Measurements from ENCODE around the gene MICU2.

Gene MICU2

DNA sequence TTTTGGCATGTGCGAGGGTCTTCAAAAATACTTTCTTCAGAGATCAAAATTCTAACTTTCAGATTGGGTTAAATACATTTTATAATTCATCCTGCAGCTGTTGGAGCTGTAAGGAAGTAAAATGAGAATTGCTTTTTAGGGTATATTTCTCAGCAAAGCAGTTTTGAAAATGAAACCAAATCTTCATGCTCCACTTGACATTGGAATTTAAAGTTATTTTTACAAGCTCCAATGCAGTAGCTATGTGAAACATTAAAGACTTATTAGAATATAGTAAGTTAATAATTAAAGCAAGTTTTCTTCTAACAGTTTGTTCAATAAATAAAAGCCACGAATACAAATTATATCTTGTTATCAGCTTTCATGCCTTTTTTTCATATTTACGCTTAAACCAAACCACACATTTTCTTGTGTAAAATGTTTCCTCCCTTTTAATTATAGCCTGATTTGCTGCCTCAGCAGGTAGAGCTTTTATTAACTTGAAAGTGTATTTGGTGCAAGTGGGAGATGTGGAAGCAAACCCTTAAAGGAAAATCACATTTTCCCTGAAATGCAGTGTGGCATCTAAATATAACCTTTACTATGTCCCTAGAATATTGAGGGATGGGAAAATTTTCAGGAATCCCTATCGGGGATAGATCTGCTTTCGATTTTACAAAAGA, 12.4 kb upstream of the MICU2 start:
- TF ChIP-seq CTCF (IDR thresholded peaks at IDR 0.05; ENCODE audit: low read depth, low read length, missing control alignments): no peak
- H3K27me3 ChIP-seq (replicated peaks): no peaks in the 10 kb centered on the region
- no peak for DNase-seq
- no peak overlapping the region for H3K4me3 ChIP-seq (ENCODE audit: low read depth, low read length)
- H3K27ac ChIP-seq: no peak overlapping the region
- H3K36me3 ChIP-seq (replicated peaks): no peaks in the 10 kb centered on the region
- in situ Hi-C loops (cut with HindIII; ENCODE audit: low pct_ligation_motif_present, low sequenced_read_pairs): no loop called here

DNA sequence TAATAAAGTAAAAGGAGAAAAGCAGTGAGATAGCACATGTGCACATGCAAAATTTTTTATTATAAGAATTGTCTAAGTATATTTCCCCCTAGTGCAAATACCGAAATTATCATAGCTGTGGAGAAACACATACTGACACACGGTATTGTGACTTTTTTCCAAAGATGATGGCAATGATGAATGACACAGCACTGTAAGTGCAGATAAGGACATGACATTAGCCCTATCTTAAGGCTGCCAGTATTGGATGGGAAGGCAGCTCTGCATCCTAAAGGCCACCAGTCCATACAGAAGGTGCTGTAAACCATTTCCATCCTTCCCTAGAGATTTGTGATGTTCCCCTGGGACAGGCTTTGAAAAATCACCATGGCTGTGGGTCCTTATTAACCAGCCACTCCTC, 11.5 kb upstream of the MICU2 start:
- no peaks in the 10 kb centered on the region for H3K36me3 ChIP-seq (replicated peaks)
- no peak for DNase-seq
- TF ChIP-seq CTCF (IDR thresholded peaks at IDR 0.05; ENCODE audit: low read depth, low read length, missing control alignments): no peak
- in situ Hi-C loops (cut with HindIII; ENCODE audit: low pct_ligation_motif_present, low sequenced_read_pairs): no loop called here
- no peak overlapping the region for H3K27ac ChIP-seq
- no peak overlapping the region for H3K4me3 ChIP-seq (ENCODE audit: low read depth, low read length)
- H3K27me3 ChIP-seq (replicated peaks): no peaks in the 10 kb centered on the region

GRCh38 chr13:21613791-21614190, 9.8 kb upstream of the MICU2 start:
- no peaks in the 10 kb centered on the region for H3K27me3 ChIP-seq (replicated peaks)
- no peak for DNase-seq
- H3K36me3 ChIP-seq (replicated peaks): no peaks in the 10 kb centered on the region
- no peak overlapping the region for H3K27ac ChIP-seq
- TF ChIP-seq CTCF (IDR thresholded peaks at IDR 0.05; ENCODE audit: low read depth, low read length, missing control alignments): no peak
- H3K4me3 ChIP-seq (ENCODE audit: low read depth, low read length): no peak overlapping the region
- in situ Hi-C loops (cut with HindIII; ENCODE audit: low pct_ligation_motif_present, low sequenced_read_pairs): no loop called here

DNA sequence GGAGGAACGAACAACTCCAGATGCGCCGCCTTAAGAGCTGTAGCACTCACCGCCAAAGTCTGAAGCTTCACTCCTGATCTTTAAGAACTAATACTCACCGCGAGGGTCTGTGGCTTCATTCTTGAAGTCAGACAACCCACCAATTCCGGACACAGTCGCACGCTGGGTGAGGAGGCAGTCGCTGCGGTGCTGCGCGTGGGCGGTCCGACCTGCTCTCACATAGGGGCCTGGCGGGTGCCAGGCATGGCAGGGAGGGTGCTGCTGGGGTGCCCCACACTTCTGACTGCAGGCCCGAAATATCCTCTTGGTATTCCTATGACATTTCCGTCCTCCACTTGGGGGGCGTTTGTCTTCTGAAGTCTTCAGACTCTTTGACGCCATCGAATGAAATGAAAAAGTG, 7.4 kb upstream of the MICU2 start:
- H3K27me3 ChIP-seq (replicated peaks): no peaks in the 10 kb centered on the region
- no peak for TF ChIP-seq CTCF (IDR thresholded peaks at IDR 0.05; ENCODE audit: low read depth, low read length, missing control alignments)
- H3K4me3 ChIP-seq (ENCODE audit: low read depth, low read length): no peak overlapping the region
- in situ Hi-C loops (cut with HindIII; ENCODE audit: low pct_ligation_motif_present, low sequenced_read_pairs): no loop called here
- no peaks in the 10 kb centered on the region for H3K36me3 ChIP-seq (replicated peaks)
- DNase-seq: no peak
- no peak overlapping the region for H3K27ac ChIP-seq

- no peak for DNase-seq
- Histone ChIP-seq H3K27ac (no peak overlapping the region), H3K36me3 (replicated peaks) (no peaks in the 10 kb centered on the region), H3K27me3 (replicated peaks) (no peaks in the 10 kb centered on the region), H3K4me3 (ENCODE audit: low read depth, low read length) (no peak overlapping the region)
- in situ Hi-C loops (cut with HindIII; ENCODE audit: low pct_ligation_motif_present, low sequenced_read_pairs): no loop called here
- no peak for TF ChIP-seq CTCF (IDR thresholded peaks at IDR 0.05; ENCODE audit: low read depth, low read length, missing control alignments)
Measured at GRCh38 chr13:21610687-21611086, 6.7 kb upstream of the MICU2 start.

DNA sequence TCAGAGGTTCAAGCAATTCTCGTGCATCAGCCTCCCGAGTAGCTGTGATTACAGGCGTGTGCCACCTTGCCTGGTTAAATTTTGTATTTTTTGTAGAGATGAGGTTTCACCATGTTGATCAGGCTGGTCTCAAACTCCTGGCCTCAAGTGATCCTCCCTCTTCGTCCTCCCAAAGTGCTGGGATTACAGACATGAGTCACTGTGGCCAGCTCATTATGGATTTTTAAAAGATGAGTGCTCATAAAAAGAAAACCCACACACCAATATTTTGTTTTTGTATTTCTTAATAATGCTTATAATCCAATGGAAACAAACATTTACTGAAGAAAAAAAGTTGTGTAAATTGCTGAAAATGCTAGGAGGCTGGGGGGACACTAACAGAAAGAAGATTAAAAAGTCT, 5.0 kb upstream of the MICU2 start:
- in situ Hi-C loops (cut with HindIII; ENCODE audit: low pct_ligation_motif_present, low sequenced_read_pairs): no loop called here
- DNase-seq: no peak
- no peaks in the 10 kb centered on the region for H3K36me3 ChIP-seq (replicated peaks)
- H3K27ac ChIP-seq: no peak overlapping the region
- H3K27me3 ChIP-seq (replicated peaks): no peaks in the 10 kb centered on the region
- no peak overlapping the region for H3K4me3 ChIP-seq (ENCODE audit: low read depth, low read length)
- TF ChIP-seq CTCF (IDR thresholded peaks at IDR 0.05; ENCODE audit: low read depth, low read length, missing control alignments): no peak

All from brain microvascular endothelial cell (primary cell).